HepG2 (cell line): ENCODE results near the gene WTAP. TPM values are rescaled to one million over a fixed set of nuclear protein-coding genes. Genes with fewer than 3 reads are reported as not detected.

Source experiments
- ATAC-seq: fragments of 200-7000 bp; cut with Tn5 transposase; 3 replicates; pipeline ENCODE4 v1.9.1; 2020; ENCODE audit warnings: mild to moderate bottlenecking, moderate library complexity
- BruUV-seq: library from RNA; stranded (reverse); fragments of 400-500 nt; replicated peaks from 2 replicates; lab custom pipeline; 2021; lab: Mats Ljungman, UMichigan
- CTCF ChIA-PET: fragments of 300-600 bp; formaldehyde crosslinking; extraction: SDS; loops from one replicate; lab custom pipeline; 2021; ENCODE audit warnings: low total read pairs, inconsistent platforms, low intra/inter-chr PET ratio; lab: Yijun Ruan, JAX
- POLR2A ChIA-PET: fragments of 350-600 bp; sonication (Branson Sonifier 250); formaldehyde crosslinking; loops from one replicate; lab custom pipeline; 2020; ENCODE audit warnings: antibody characterized with exemption, inconsistent platforms; lab: Yijun Ruan, JAX
- DNase-seq: peaks from one replicate; pipeline ENCODE4 v3.0.0-alpha.2; 2015; ENCODE audit warnings: low spot score
- FAIRE-seq: peaks from 3 replicates; lab custom pipeline; 2011; peaks lifted over from hg19 to GRCh38; lab: Jason Lieb, UNC
- H2AFZ ChIP-seq: one replicate; pipeline ENCODE4 v1.6.1; 2011; ENCODE audit warnings: low read length, inconsistent platforms
- H3K27ac ChIP-seq: fragments of 300-600 bp; 3 replicates; pipeline ENCODE4 v1.8.0; 2011; ENCODE audit warnings: mixed run types, mild to moderate bottlenecking, mixed read lengths, low read length, inconsistent platforms; ENCODE audit not compliant: insufficient read depth; ENCODE audit errors: extremely low read length
- H3K27me3 ChIP-seq, 2 experiments: fragments of 200-600 bp in 1 of 2; 2 replicates in 1 of 2; 3 replicates in 1 of 2; pipeline versions ENCODE4 v1.6.0 to v1.8.0; 2011; ENCODE audit warnings: low read length in 2 of 2, mild to moderate bottlenecking in 2 of 2, moderate library complexity in 2 of 2, inconsistent platforms in 1 of 2; ENCODE audit not compliant: insufficient read depth in 2 of 2, control insufficient read depth in 1 of 2
- H3K36me3 ChIP-seq, 2 experiments: fragments of 200-600 bp in 1 of 2; replicated peaks in 1 of 2; 2 replicates in 1 of 2; 3 replicates in 1 of 2; pipeline versions ENCODE4 v1.5.1 to v1.8.0; 2011; ENCODE audit warnings: low read length in 2 of 2, inconsistent platforms in 1 of 2; ENCODE audit not compliant: insufficient read depth in 2 of 2, control insufficient read depth in 1 of 2
- H3K4me1 ChIP-seq: 2 replicates; pipeline ENCODE4 v1.5.1; 2012; ENCODE audit warnings: low read length, inconsistent platforms; ENCODE audit not compliant: insufficient read depth
- H3K4me2 ChIP-seq: 2 replicates; pipeline ENCODE4 v1.6.0; 2011; ENCODE audit warnings: low read depth, low read length, inconsistent platforms
- H3K4me3 ChIP-seq, 3 experiments: fragments of 200-600 bp in 1 of 3; sonication (generic), shearing (Covaris generic) in 1 of 3; replicated peaks in 1 of 3; 2 replicates each; pipeline ENCODE4 v1.5.1; 2011 to 2016; ENCODE audit warnings: low read length in 3 of 3, inconsistent platforms in 2 of 3, low read depth in 2 of 3, mild to moderate bottlenecking in 2 of 3, control low read depth in 1 of 3, mixed read lengths in 1 of 3; ENCODE audit not compliant: insufficient read depth in 1 of 3
- H3K79me2 ChIP-seq: one replicate; pipeline ENCODE4 v1.6.1; 2011; ENCODE audit warnings: low read length, inconsistent platforms; ENCODE audit not compliant: insufficient read depth
- H3K9ac ChIP-seq: 2 replicates; pipeline ENCODE4 v1.6.0; 2011; ENCODE audit warnings: mild to moderate bottlenecking, low read depth, low read length, inconsistent platforms; ENCODE audit not compliant: insufficient read depth
- H3K9me3 ChIP-seq: 2 replicates; pipeline ENCODE4 v1.5.1; 2012; ENCODE audit warnings: mild to moderate bottlenecking, low read length
- H4K20me1 ChIP-seq: 2 replicates; pipeline ENCODE4 v1.6.0; 2011; ENCODE audit warnings: inconsistent platforms, mild to moderate bottlenecking, low read length, moderate library complexity; ENCODE audit not compliant: insufficient read depth
- EEA1 ChIP-seq: sonication (generic); formaldehyde crosslinking; IDR thresholded peaks from 2 replicates; pipeline ENCODE4 v1.5.1; 2020; ENCODE audit warnings: mild to moderate bottlenecking, missing genetic modification reagents, borderline replicate concordance
- HDAC1 ChIP-seq: sonication (generic); formaldehyde crosslinking; IDR thresholded peaks from 2 replicates; pipeline ENCODE4 v1.5.1; 2020; ENCODE audit warnings: mild to moderate bottlenecking, missing genetic modification reagents
- HOMEZ ChIP-seq: IDR thresholded peaks from 2 replicates; pipeline ENCODE4 v1.6.1; 2016; ENCODE audit warnings: low read depth
- RARA ChIP-seq: IDR thresholded peaks from 2 replicates; pipeline ENCODE4 v1.6.1; 2016; ENCODE audit warnings: missing genetic modification reagents, missing compliant biosample characterization
- USF2 ChIP-seq, 2 experiments: sonication (generic) in 1 of 2; formaldehyde crosslinking in 1 of 2; IDR thresholded peaks; 2 replicates each; pipeline versions ENCODE4 v1.5.1 to v1.6.1; 2011 to 2020; ENCODE audit warnings: borderline replicate concordance in 1 of 2, low read depth in 1 of 2, low read length in 1 of 2, mild to moderate bottlenecking in 1 of 2, missing genetic modification reagents in 1 of 2, moderate library complexity in 1 of 2
- WGBS: methylation state at CpG from one replicate; pipeline ENCODE4 v1.1.6; 2017; ENCODE audit warnings: low lambda C conversion rate; 5-methylcytosine and 5-hydroxymethylcytosine counted together
- in situ Hi-C: cut with HindIII; loops from 2 replicates; pipeline ENCODE4 v1.10.0; 2017; ENCODE audit warnings: low pct_unique_long_range_greater_than_20kb; ENCODE audit not compliant: extremely low pct_ligation_motif_present
- intact Hi-C: fragments of 100-400 bp; cut with micrococcal nuclease; formaldehyde crosslinking; loops from one replicate; pipeline ENCODE4 v1.10.0; 2022; ENCODE audit not compliant: unreplicated experiment
- polyA plus RNA-seq, 8 experiments: library from polyadenylated mRNA; depleted of rRNA in 3 of 8; stranded (reverse) in 7 of 8; unstranded in 1 of 8; fragments of >200 nt; fragmentation: Illumina TruSeq in 4 of 8; extraction: Trizol in 4 of 8; gene quantifications; 2 replicates each; pipeline versions ENCODE4 v1.2.1 to v1.2.3, GENCODE V29; 2011 to 2016; ENCODE audit warnings: low read depth in 4 of 8, missing spikeins in 1 of 8, mixed read lengths in 1 of 8; ENCODE audit not compliant: insufficient read depth in 1 of 8
- total RNA-seq, 5 experiments: library from RNA; depleted of rRNA; stranded (reverse); fragments of >200 nt; fragmentation: Illumina TruSeq; extraction: Trizol; gene quantifications; 2 replicates each; pipeline ENCODE4 v1.2.3, GENCODE V29; 2016; ENCODE audit warnings: low read depth in 1 of 5

WTAP gene
- total and polyA plus RNA-seq, 2 of the 13 experiments (the other 11 are each of a cell fraction or from before 2014, with no cell fraction given) = 31.6 to 167 TPM

- DNase-seq (no peak), ATAC-seq (no peak), FAIRE-seq (no peak)
- Histone ChIP-seq H3K9me3 (no peaks in the 10 kb centered on the region), H3K27ac (no peak overlapping the region), H3K27me3 (no peaks in the 10 kb centered on the region), H3K4me2 (no peak overlapping the region), H3K4me3 (no peak overlapping the region), H3K9ac (no peak overlapping the region), H3K79me2 (peaks cover 16% of the 10 kb centered on the region), H2AFZ (no peak overlapping the region), H3K4me1 (peaks cover 2% of the 10 kb centered on the region; the same call in 1 of the 2 replicates), H4K20me1 (peaks cover 4% of the 10 kb centered on the region; the same call in 1 of the 2 replicates), H3K36me3 (no peaks in the 10 kb centered on the region)
- ChIA-PET CTCF (no interaction called here), POLR2A (interaction anchor here (0.6 to 1.9 kb wide), 3 partner anchors 8 to 65 kb away, joined by 4 to 6 read pairs (median 6); partner anchors contain the start of gene WTAP)
- intact Hi-C loops = no loop called here
- BruUV-seq = no TSS peak
- TF ChIP-seq EEA1 (CRISPR knock-in tag) (no peak), USF2 (IDR thresholded peaks at IDR 0.05; ENCODE audit: low read depth, low read length) (no peak), USF2 (CRISPR knock-in tag; IDR thresholded peaks at IDR 0.05; ENCODE audit: borderline replicate concordance) (no peak), HOMEZ (CRISPR knock-in tag) (no peak), RARA (CRISPR knock-in tag) (no peak), HDAC1 (CRISPR knock-in tag) (no peak)
- in situ Hi-C loops = no loop called here
- WGBS = 95% methylated on average over 3 of the region's 3 CpGs
Measured at GRCh38 chr6:159718634-159719033, 8.7 kb upstream of the WTAP start.
